ENCODE measurements around the gene NSMCE1.
A peak's percentile ranks its signal among the peaks of the same experiment; 100 is the strongest.

The NSMCE1 gene

GRCh38 chr16:27189335-27189972, 79.1 kb downstream of the NSMCE1 start:
- H3K4me3 ChIP-seq (replicated peaks; ENCODE audit: low read depth, low read length), result no peak overlapping the region
- DNase-seq (ENCODE audit: extremely low read depth, insufficient read length), result no peak
- no peaks in the 10 kb centered on the region for H3K27me3 ChIP-seq (replicated peaks; ENCODE audit: control insufficient read depth, insufficient read depth, low read length)
- no peak for TF ChIP-seq CTCF (IDR thresholded peaks at IDR 0.05; ENCODE audit: insufficient read depth, low read length, poor library complexity, severe bottlenecking)
- no peaks in the 10 kb centered on the region for H3K36me3 ChIP-seq (ENCODE audit: control insufficient read depth, insufficient read depth, low read length)

DNA sequence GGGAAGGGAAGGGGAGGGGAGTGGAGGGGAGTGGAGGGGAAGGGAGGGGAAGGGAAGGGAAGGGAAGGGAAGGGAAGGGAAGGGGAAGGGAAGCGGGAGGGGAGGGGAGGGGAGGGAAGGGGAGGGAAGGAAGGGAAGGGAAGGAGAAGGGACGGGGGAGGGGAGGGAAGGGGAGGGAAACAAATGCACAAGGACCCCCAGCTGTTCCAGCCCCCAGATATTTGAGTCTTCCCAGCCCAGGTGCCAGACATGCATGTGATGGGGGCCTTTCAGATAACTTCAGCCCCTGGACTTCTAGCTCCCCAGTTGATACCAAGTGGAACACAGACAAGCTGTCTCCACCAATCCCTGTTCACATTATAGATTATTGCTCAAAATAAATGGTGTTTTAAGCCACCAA, 79.9 kb downstream of the NSMCE1 start:
- Histone ChIP-seq H3K4me3 (replicated peaks; ENCODE audit: low read depth, low read length) (no peak overlapping the region), H3K36me3 (ENCODE audit: control insufficient read depth, insufficient read depth, low read length) (no peaks in the 10 kb centered on the region), H3K27me3 (replicated peaks; ENCODE audit: control insufficient read depth, insufficient read depth, low read length) (no peaks in the 10 kb centered on the region)
- TF ChIP-seq CTCF (IDR thresholded peaks at IDR 0.05; ENCODE audit: insufficient read depth, low read length, poor library complexity, severe bottlenecking), result no peak
- no peak for DNase-seq (ENCODE audit: extremely low read depth, insufficient read length)

- H3K4me3 ChIP-seq (replicated peaks; ENCODE audit: low read depth, low read length), result no peak overlapping the region
- TF ChIP-seq CTCF (IDR thresholded peaks at IDR 0.05; ENCODE audit: insufficient read depth, low read length, poor library complexity, severe bottlenecking), result no peak
These were observed 82.8 kb downstream of the NSMCE1 start for GRCh38 chr16:27185776-27186130.

DNA sequence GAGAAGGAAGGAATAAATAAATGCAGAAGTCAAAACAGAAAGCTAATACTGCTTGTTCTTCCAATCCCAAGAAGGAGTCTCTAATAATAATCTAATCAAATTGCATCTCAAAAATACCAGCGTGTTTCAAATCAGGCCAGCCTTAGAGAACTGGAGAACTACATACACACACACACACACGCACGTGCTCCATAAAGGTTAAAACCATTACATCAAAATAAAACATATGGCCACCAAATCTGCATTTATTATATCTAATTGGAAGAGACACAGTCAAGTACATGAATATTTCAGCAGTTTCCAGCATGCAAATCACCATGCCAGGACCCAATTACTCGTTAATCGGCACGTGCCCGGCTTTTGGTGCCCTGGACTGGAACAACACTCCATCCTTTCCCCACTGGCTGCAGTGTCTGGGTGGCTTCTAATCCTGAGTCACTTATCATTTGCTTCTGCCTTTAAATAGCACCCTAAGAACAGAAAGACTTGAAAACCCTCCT, 85.6 kb downstream of the NSMCE1 start:
- Histone ChIP-seq H3K27me3 (replicated peaks; ENCODE audit: control insufficient read depth, insufficient read depth, low read length) (no peaks in the 10 kb centered on the region), H3K36me3 (ENCODE audit: control insufficient read depth, insufficient read depth, low read length) (no peaks in the 10 kb centered on the region), H3K4me3 (replicated peaks; ENCODE audit: low read depth, low read length) (no peak overlapping the region)
- no peak for TF ChIP-seq CTCF (IDR thresholded peaks at IDR 0.05; ENCODE audit: insufficient read depth, low read length, poor library complexity, severe bottlenecking)
- no peak for DNase-seq (ENCODE audit: extremely low read depth, insufficient read length)

More at GRCh38 chr16:27185776-27186130, 82.8 kb downstream of the NSMCE1 start:
- Histone ChIP-seq H3K36me3 (ENCODE audit: control insufficient read depth, insufficient read depth, low read length) (no peaks in the 10 kb centered on the region), H3K27me3 (replicated peaks; ENCODE audit: control insufficient read depth, insufficient read depth, low read length) (no peaks in the 10 kb centered on the region)
- DNase-seq (ENCODE audit: extremely low read depth, insufficient read length), result no peak

DNA sequence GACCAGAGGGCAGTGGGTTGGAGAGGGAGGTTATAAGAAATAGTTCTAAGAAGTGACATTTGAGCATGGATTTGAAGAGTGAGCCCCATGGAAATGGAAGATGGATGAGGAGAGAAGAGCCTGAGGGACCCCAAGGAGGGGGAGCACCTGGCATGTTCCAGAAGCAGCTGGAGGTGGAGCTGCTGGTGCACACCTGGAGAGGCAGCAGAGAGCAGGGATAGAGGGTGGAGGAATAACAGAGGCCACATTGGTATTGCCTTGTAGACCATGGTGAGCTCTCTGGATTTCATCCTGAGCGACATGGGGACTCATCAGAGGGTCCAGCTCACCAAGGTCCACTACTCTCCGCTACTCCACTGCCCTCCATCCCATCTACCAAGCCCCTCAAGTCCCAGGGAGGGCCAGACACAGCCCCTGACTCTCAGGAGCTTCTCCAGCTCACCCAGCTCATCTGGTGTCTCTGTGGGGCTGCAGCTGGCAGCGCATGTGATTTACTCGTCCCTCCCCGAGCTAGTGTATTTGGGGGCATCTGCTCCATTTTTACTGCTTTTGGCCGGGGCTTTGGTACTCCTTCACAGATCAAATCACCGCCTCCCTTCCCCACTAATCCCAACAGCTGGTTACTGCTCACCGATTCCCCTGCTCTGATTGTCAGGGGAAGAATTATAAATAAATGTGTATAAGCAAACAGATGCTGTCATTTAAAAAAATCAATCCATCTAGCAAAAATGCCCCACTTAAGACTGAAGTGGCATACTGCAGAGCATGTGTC, 87.4 kb downstream of the NSMCE1 start:
- DNase-seq (ENCODE audit: extremely low read depth, insufficient read length), result no peak
- H3K36me3 ChIP-seq (ENCODE audit: control insufficient read depth, insufficient read depth, low read length), result no peaks in the 10 kb centered on the region
- no peaks in the 10 kb centered on the region for H3K27me3 ChIP-seq (replicated peaks; ENCODE audit: control insufficient read depth, insufficient read depth, low read length)
- H3K4me3 ChIP-seq (replicated peaks; ENCODE audit: low read depth, low read length), result no peak overlapping the region
- peak; percentile 31 for TF ChIP-seq CTCF (IDR thresholded peaks at IDR 0.05; ENCODE audit: insufficient read depth, low read length, poor library complexity, severe bottlenecking)
